HCT116 (cell line): ENCODE results near the gene KRT37. TPM values are rescaled to one million over a fixed set of nuclear protein-coding genes. Genes with fewer than 3 reads are reported as not detected.

Experiments
- ATAC-seq: fragments of 200-7000 bp; cut with Tn5 transposase; 2 replicates; pipeline ENCODE4 v1.9.1; 2020; ENCODE audit warnings: mild to moderate bottlenecking, moderate library complexity
- BruUV-seq: library from RNA; stranded (reverse); fragments of 400-500 nt; replicated peaks from 2 replicates; lab custom pipeline; 2021; lab: Mats Ljungman, UMichigan
- CTCF ChIA-PET: fragments of 300-600 bp; sonication (Branson Sonifier 250); formaldehyde crosslinking; loops from one replicate; lab custom pipeline; 2021; ENCODE audit warnings: antibody characterized with exemption; lab: Charles Lee
- POLR2A ChIA-PET: fragments of 300-600, 350-600 bp; sonication (Branson Sonifier 250); formaldehyde crosslinking; loops from one replicate; lab custom pipeline; 2021; ENCODE audit warnings: antibody characterized with exemption; lab: Charles Lee
- RAD21 ChIA-PET, 2 experiments: fragments of 300-600 bp; sonication (Branson Sonifier 250); formaldehyde crosslinking; loops; one replicate each; lab custom pipeline; 2023; ENCODE audit warnings: low total read pairs in 2 of 2; ENCODE audit not compliant: uncharacterized antibody in 2 of 2, unreplicated experiment in 2 of 2, low non-redundant PET in 1 of 2; lab: Charles Lee
- DNase-seq: peaks from one replicate; pipeline ENCODE4 v3.0.0-alpha.2; 2010; ENCODE audit warnings: low read depth, low spot score
- H2AFZ ChIP-seq: fragments of 200-600 bp; shearing (Covaris generic), sonication (generic); 2 replicates; pipeline ENCODE4 v1.6.1; 2017; ENCODE audit warnings: low read depth, mixed run types, mixed read lengths, antibody characterized with exemption, low read length; ENCODE audit not compliant: poor library complexity, severe bottlenecking
- H3K27ac ChIP-seq: 2 replicates; pipeline ENCODE4 v1.5.1; 2012; ENCODE audit warnings: low read depth, low read length
- H3K27me3 ChIP-seq: fragments of 200-600 bp; sonication (generic); 2 replicates; pipeline ENCODE4 v1.6.1; 2016; ENCODE audit warnings: mixed run types, low read length, mixed read lengths; ENCODE audit not compliant: insufficient read depth
- H3K36me3 ChIP-seq, 2 experiments: fragments of 200-500 bp in 1 of 2; fragments of 200-600 bp in 1 of 2; sonication (Bioruptor generic) in 1 of 2; sonication (generic) in 1 of 2; 2 replicates each; pipeline versions ENCODE4 v1.5.1 to v1.6.1; 2014 to 2016; ENCODE audit warnings: low read length in 2 of 2, inconsistent platforms in 1 of 2, mixed read lengths in 1 of 2, mixed run types in 1 of 2; ENCODE audit not compliant: insufficient read depth in 2 of 2, control insufficient read depth in 1 of 2
- H3K4me1 ChIP-seq, 2 experiments: fragments of 200-600 bp in 1 of 2; sonication (generic) in 1 of 2; 2 replicates each; pipeline versions ENCODE4 v1.5.1 to v1.6.1; 2012 to 2017; ENCODE audit warnings: low read length in 2 of 2, inconsistent platforms in 1 of 2, mild to moderate bottlenecking in 1 of 2, mixed read lengths in 1 of 2, mixed run types in 1 of 2, moderate library complexity in 1 of 2; ENCODE audit not compliant: insufficient read depth in 2 of 2, control insufficient read depth in 1 of 2
- H3K4me2 ChIP-seq: fragments of 200-600 bp; sonication (generic); 2 replicates; pipeline ENCODE4 v1.6.1; 2017; ENCODE audit warnings: mixed run types, low read length, mixed read lengths
- H3K4me3 ChIP-seq, 2 experiments: fragments of 200-600 bp in 1 of 2; sonication (generic) in 1 of 2; replicated peaks in 1 of 2; 2 replicates each; pipeline ENCODE4 v1.5.1; 2011 to 2016; ENCODE audit warnings: low read length in 2 of 2, control low read depth in 1 of 2, low read depth in 1 of 2, mild to moderate bottlenecking in 1 of 2, mixed read lengths in 1 of 2, mixed run types in 1 of 2
- H3K79me2 ChIP-seq: fragments of 200-600 bp; sonication (generic); 2 replicates; pipeline ENCODE4 v1.6.1; 2017; ENCODE audit warnings: mild to moderate bottlenecking, mixed run types, low read length, moderate library complexity, mixed read lengths; ENCODE audit not compliant: insufficient read depth
- H3K9ac ChIP-seq: fragments of 200-600 bp; sonication (generic); 2 replicates; pipeline ENCODE4 v1.6.1; 2016; ENCODE audit warnings: low read length, mixed read lengths
- H3K9me2 ChIP-seq: fragments of 200-600 bp; sonication (generic), shearing (Covaris generic); 2 replicates; pipeline ENCODE4 v1.6.1; 2017; ENCODE audit warnings: mixed run types, mild to moderate bottlenecking, moderate library complexity; ENCODE audit not compliant: insufficient read depth
- H3K9me3 ChIP-seq, 2 experiments: fragments of 200-500 bp in 1 of 2; fragments of 200-600 bp in 1 of 2; sonication (Bioruptor generic) in 1 of 2; sonication (generic) in 1 of 2; 2 replicates each; pipeline ENCODE4 v1.6.1; 2014 to 2017; ENCODE audit warnings: low read length in 2 of 2, mixed read lengths in 2 of 2, inconsistent platforms in 1 of 2, low read depth in 1 of 2, mild to moderate bottlenecking in 1 of 2, mixed run types in 1 of 2, moderate library complexity in 1 of 2; ENCODE audit not compliant: control insufficient read depth in 1 of 2, insufficient read depth in 1 of 2
- H4K20me1 ChIP-seq: fragments of 200-600 bp; sonication (generic), shearing (Covaris generic); 2 replicates; pipeline ENCODE4 v1.6.1; 2017; ENCODE audit warnings: mixed run types, mild to moderate bottlenecking, moderate library complexity; ENCODE audit not compliant: insufficient read depth
- ATF3 ChIP-seq: IDR thresholded peaks from 2 replicates; pipeline ENCODE4 v1.6.1; 2012
- CEBPB ChIP-seq: IDR thresholded peaks from 2 replicates; pipeline ENCODE4 v1.6.1; 2012; ENCODE audit warnings: low read depth
- CTCF ChIP-seq, 3 experiments: fragments of 200-600 bp in 1 of 3; sonication (generic) in 1 of 3; IDR thresholded peaks in 2 of 3; conservative IDR thresholded peaks in 1 of 3; 2 replicates each; pipeline ENCODE4 v1.5.1; 2012 to 2017; ENCODE audit warnings: low read depth in 2 of 3, low read length in 2 of 3, antibody characterized with exemption in 1 of 3, borderline replicate concordance in 1 of 3, control low read depth in 1 of 3, mild to moderate bottlenecking in 1 of 3, mixed read lengths in 1 of 3, mixed run types in 1 of 3, moderate library complexity in 1 of 3; ENCODE audit not compliant: insufficient read depth in 1 of 3
- MAX ChIP-seq: IDR thresholded peaks from 2 replicates; pipeline ENCODE4 v1.6.1; 2012
- POLR2A ChIP-seq: IDR thresholded peaks from 2 replicates; pipeline ENCODE4 v1.7.0; 2011; ENCODE audit warnings: borderline replicate concordance; ENCODE audit not compliant: insufficient read depth, insufficient read length; ENCODE audit errors: extremely low read depth
- SRF ChIP-seq: IDR thresholded peaks from 2 replicates; pipeline ENCODE4 v1.6.1; 2012; ENCODE audit warnings: low read depth
- TCF7L2 ChIP-seq: IDR thresholded peaks from 2 replicates; pipeline ENCODE4 v1.7.0; 2011; ENCODE audit warnings: borderline replicate concordance, inconsistent platforms; ENCODE audit not compliant: insufficient read depth, insufficient read length; ENCODE audit errors: extremely low read depth
- YY1 ChIP-seq: IDR thresholded peaks from 2 replicates; pipeline ENCODE4 v1.6.1; 2011; ENCODE audit warnings: low read length, low read depth, moderate library complexity, mild to moderate bottlenecking; ENCODE audit not compliant: insufficient replicate concordance; ENCODE audit errors: extremely low read depth
- ZFX ChIP-seq: fragments of 450-650 bp; IDR thresholded peaks from 2 replicates; pipeline ENCODE4 v1.6.1; 2017
- ZNF274 ChIP-seq: fragments of 200-500 bp; sonication (Bioruptor generic); IDR thresholded peaks from 2 replicates; pipeline ENCODE4 v1.6.1; 2014; ENCODE audit warnings: mild to moderate bottlenecking, low read depth, low read length, inconsistent platforms
- intact Hi-C: fragments of 100-400 bp; cut with micrococcal nuclease; formaldehyde crosslinking; loops from 2 replicates; pipeline ENCODE4 v1.10.0; 2022
- total RNA-seq: library from RNA; stranded (reverse); gene quantifications from one replicate; pipeline ENCODE4 v1.2.1, GENCODE V29; 2021; ENCODE audit not compliant: unreplicated experiment

Gene KRT37
- total RNA-seq, 1 experiment from 2014 or later = not detected

- intact Hi-C loops = loop anchor here (10.0 kb wide), 1 partner anchor 78 kb away; no protein-coding TSS in a partner anchor
- ChIA-PET CTCF (no interaction called here), RAD21 (no interaction called here), POLR2A (no interaction called here)
- ATAC-seq (no peak), DNase-seq (no peak)
- peaks cover 15 to 44% of the 10 kb centered on the region in 2 experiments for H3K4me1 ChIP-seq
- no peaks in the 10 kb centered on the region for H3K9me2 ChIP-seq
- H3K4me3 ChIP-seq = no peak overlapping the region
- no peaks in the 10 kb centered on the region for H3K36me3 ChIP-seq
- H2AFZ ChIP-seq = no peak overlapping the region
- H3K9ac ChIP-seq = no peak overlapping the region
- no TSS peak for BruUV-seq
- H3K79me2 ChIP-seq = no peaks in the 10 kb centered on the region
- H3K27ac ChIP-seq = no peak overlapping the region
- H3K27me3 ChIP-seq = no peaks in the 10 kb centered on the region
- no peaks in the 10 kb centered on the region for H3K9me3 ChIP-seq
- no peaks in the 10 kb centered on the region for H4K20me1 ChIP-seq
- H3K4me2 ChIP-seq = no peak overlapping the region
- no peak for TF ChIP-seq ZNF274
- TF ChIP-seq ATF3 = no peak
- no peak for TF ChIP-seq TCF7L2
- no peak for TF ChIP-seq POLR2A
- no peak for TF ChIP-seq MAX
Measured at GRCh38 chr17:41416479-41416878, 7.9 kb downstream of the KRT37 start.

GRCh38 chr17:41415833-41416335, 8.5 kb downstream of the KRT37 start:
- Histone ChIP-seq H3K9me2 (no peaks in the 10 kb centered on the region), H3K9me3 (no peaks in the 10 kb centered on the region), H2AFZ (no peak overlapping the region), H3K27me3 (no peaks in the 10 kb centered on the region), H4K20me1 (no peaks in the 10 kb centered on the region), H3K4me2 (peak overlapping the region; percentile 2; the same call in 1 of the 2 replicates), H3K79me2 (no peaks in the 10 kb centered on the region), H3K4me3 (no peak overlapping the region), H3K27ac (no peak overlapping the region), H3K4me1 (peaks cover 15 to 40% of the 10 kb centered on the region in 2 experiments), H3K36me3 (no peaks in the 10 kb centered on the region), H3K9ac (no peak overlapping the region)
- TF ChIP-seq CTCF (IDR thresholded peaks at IDR 0.05 in 2 of 3, conservative IDR thresholded peaks at IDR 0.05 in 1 of 3; ENCODE audit: borderline replicate concordance in 1 of 3, insufficient read depth in 1 of 3, low read depth in 2 of 3, low read length in 2 of 3) (no peak), SRF (no peak), ZFX (no peak), TCF7L2 (no peak), CEBPB (no peak), YY1 (no peak), POLR2A (no peak)
- POLR2A ChIA-PET = no interaction called here
- no TSS peak for BruUV-seq
- no peak for ATAC-seq
- CTCF ChIA-PET = no interaction called here
- intact Hi-C loops = loop anchor here (10.0 kb wide), 1 partner anchor 79 kb away; no protein-coding TSS in a partner anchor
- RAD21 ChIA-PET = no interaction called here
- no peak for DNase-seq
